Activated naive CD4-positive, alpha-beta T cell treated with anti-CD3 and anti-CD28 coated beads, Interleukin-2, amount 10 ng/mL, durations not matched to agents 7 days and 5 days (primary cell): Measurements from ENCODE around the gene FOXL3.
A peak's percentile ranks its signal among the peaks of the same experiment; 100 is the strongest.
"Not testable (repeated sequence)": the region's sequence is repeated elsewhere in the genome, so short reads cannot be mapped to it uniquely, and the experiment has no call there.

Experiments used
- CTCF ChIA-PET: fragments of 350-600 bp; sonication (Branson Sonifier 250); formaldehyde crosslinking; loops from one replicate; lab custom pipeline; 2021; ENCODE audit warnings: antibody characterized with exemption; lab: Charles Lee
- DNase-seq: peaks from one replicate; pipeline ENCODE4 v3.0.0-alpha.2; 2020
- H3K27ac Mint-ChIP-seq: one replicate; pipeline ENCODE4 v1.8.0; 2021; ENCODE audit warnings: mild to moderate bottlenecking, moderate library complexity, mixed read lengths
- H3K27me3 Mint-ChIP-seq: one replicate; pipeline ENCODE4 v1.8.0; 2021; ENCODE audit warnings: mild to moderate bottlenecking, mixed read lengths
- H3K36me3 Mint-ChIP-seq: one replicate; pipeline ENCODE4 v1.8.0; 2021; ENCODE audit warnings: mixed read lengths
- H3K4me1 Mint-ChIP-seq: one replicate; pipeline ENCODE4 v1.8.0; 2021; ENCODE audit warnings: mixed read lengths
- H3K4me3 Mint-ChIP-seq: one replicate; pipeline ENCODE4 v1.8.0; 2021; ENCODE audit warnings: mild to moderate bottlenecking, moderate library complexity, mixed read lengths
- H3K9me3 Mint-ChIP-seq: one replicate; pipeline ENCODE4 v1.8.0; 2021; ENCODE audit warnings: mixed read lengths

The FOXL3 gene

GRCh38 chr7:285731-286130 is 4.2 kb upstream of the FOXL3 start:
- no peak overlapping the region for H3K27ac Mint-ChIP-seq
- CTCF ChIA-PET: no interaction called here
- peaks cover 47% of the 10 kb centered on the region for H3K27me3 Mint-ChIP-seq
- no peaks in the 10 kb centered on the region for H3K9me3 Mint-ChIP-seq
- no peaks in the 10 kb centered on the region for H3K4me1 Mint-ChIP-seq
- no peaks in the 10 kb centered on the region for H3K36me3 Mint-ChIP-seq
- no peak overlapping the region for H3K4me3 Mint-ChIP-seq
- peak; percentile 13 for DNase-seq

GRCh38 chr7:286266-286665 is 3.7 kb upstream of the FOXL3 start:
- DNase-seq: no peak
- no peaks in the 10 kb centered on the region for H3K36me3 Mint-ChIP-seq
- H3K27ac Mint-ChIP-seq: no peak overlapping the region
- H3K4me1 Mint-ChIP-seq: no peaks in the 10 kb centered on the region
- H3K9me3 Mint-ChIP-seq: no peaks in the 10 kb centered on the region
- no peak overlapping the region for H3K4me3 Mint-ChIP-seq
- peaks cover 50% of the 10 kb centered on the region for H3K27me3 Mint-ChIP-seq
- CTCF ChIA-PET: no interaction called here

- CTCF ChIA-PET: no interaction called here
- H3K4me3 Mint-ChIP-seq: no peak overlapping the region
- H3K27ac Mint-ChIP-seq: no peak overlapping the region
- no peaks in the 10 kb centered on the region for H3K4me1 Mint-ChIP-seq
- peaks cover 66% of the 10 kb centered on the region for H3K27me3 Mint-ChIP-seq
- no peaks in the 10 kb centered on the region for H3K9me3 Mint-ChIP-seq
- peak; percentile 6 for DNase-seq
- H3K36me3 Mint-ChIP-seq: no peaks in the 10 kb centered on the region
Observed at GRCh38 chr7:288671-289101, 1.3 kb upstream of the FOXL3 start.

GRCh38 chr7:289209-289755 is 688 bp upstream of the FOXL3 start:
- H3K27me3 Mint-ChIP-seq: peaks cover 67% of the 10 kb centered on the region
- H3K9me3 Mint-ChIP-seq: no peaks in the 10 kb centered on the region
- CTCF ChIA-PET: no interaction called here
- no peaks in the 10 kb centered on the region for H3K4me1 Mint-ChIP-seq
- no peak for DNase-seq
- H3K27ac Mint-ChIP-seq: no peak overlapping the region
- H3K36me3 Mint-ChIP-seq: no peaks in the 10 kb centered on the region
- H3K4me3 Mint-ChIP-seq: no peak overlapping the region

- peaks cover 65% of the 10 kb centered on the region for H3K27me3 Mint-ChIP-seq
- H3K4me1 Mint-ChIP-seq: no peaks in the 10 kb centered on the region
- H3K4me3 Mint-ChIP-seq: no peak overlapping the region
- CTCF ChIA-PET: no interaction called here
- H3K27ac Mint-ChIP-seq: no peak overlapping the region
- H3K36me3 Mint-ChIP-seq: no peaks in the 10 kb centered on the region
- DNase-seq: no peak
- no peaks in the 10 kb centered on the region for H3K9me3 Mint-ChIP-seq
Observed at GRCh38 chr7:290554-291372, 793 bp downstream of the FOXL3 start.

- Mint-ChIP-seq H3K36me3 (no peaks in the 10 kb centered on the region), H3K4me1 (no peaks in the 10 kb centered on the region), H3K4me3 (no peak overlapping the region), H3K27me3 (peaks cover 59% of the 10 kb centered on the region), H3K27ac (no peak overlapping the region), H3K9me3 (no peaks in the 10 kb centered on the region)
- CTCF ChIA-PET: no interaction called here
- DNase-seq: no peak
Observed at GRCh38 chr7:291373-292092, 1.6 kb downstream of the FOXL3 start.

GRCh38 chr7:292226-292625 is 2.3 kb downstream of the FOXL3 start:
- peaks cover 59% of the 10 kb centered on the region for H3K27me3 Mint-ChIP-seq
- CTCF ChIA-PET: no interaction called here
- H3K36me3 Mint-ChIP-seq: no peaks in the 10 kb centered on the region
- no peak overlapping the region for H3K4me3 Mint-ChIP-seq
- H3K4me1 Mint-ChIP-seq: no peaks in the 10 kb centered on the region
- no peak overlapping the region for H3K27ac Mint-ChIP-seq
- DNase-seq: no peak
- no peaks in the 10 kb centered on the region for H3K9me3 Mint-ChIP-seq

GRCh38 chr7:292826-293225 is 2.9 kb downstream of the FOXL3 start:
- Mint-ChIP-seq H3K36me3 (no peaks in the 10 kb centered on the region), H3K4me3 (no peak overlapping the region), H3K27ac (no peak overlapping the region), H3K27me3 (peaks cover 56% of the 10 kb centered on the region), H3K9me3 (no peaks in the 10 kb centered on the region), H3K4me1 (no peaks in the 10 kb centered on the region)
- DNase-seq: no peak
- CTCF ChIA-PET: no interaction called here

- CTCF ChIA-PET: no interaction called here
- Mint-ChIP-seq H3K36me3 (no peaks in the 10 kb centered on the region), H3K4me1 (no peaks in the 10 kb centered on the region)
Observed at GRCh38 chr7:293681-294439, 3.9 kb downstream of the FOXL3 start.

GRCh38 chr7:294440-295154 is 4.6 kb downstream of the FOXL3 start:
- CTCF ChIA-PET: no interaction called here
- no peak overlapping the region for H3K4me3 Mint-ChIP-seq
- no peak for DNase-seq
- no peaks in the 10 kb centered on the region for H3K9me3 Mint-ChIP-seq
- H3K36me3 Mint-ChIP-seq: no peaks in the 10 kb centered on the region
- no peaks in the 10 kb centered on the region for H3K4me1 Mint-ChIP-seq
- no peak overlapping the region for H3K27ac Mint-ChIP-seq
- peaks cover 38% of the 10 kb centered on the region for H3K27me3 Mint-ChIP-seq

More at GRCh38 chr7:293681-294439, 3.9 kb downstream of the FOXL3 start:
- Mint-ChIP-seq H3K27me3 (peaks cover 45% of the 10 kb centered on the region), H3K9me3 (no peaks in the 10 kb centered on the region), H3K27ac (no peak overlapping the region), H3K4me3 (no peak overlapping the region)
- no peak for DNase-seq

GRCh38 chr7:295155-296154 is 5.5 kb downstream of the FOXL3 start:
- CTCF ChIA-PET: no interaction called here
- DNase-seq: no peak
- Mint-ChIP-seq H3K36me3 (no peaks in the 10 kb centered on the region), H3K4me3 (no peak overlapping the region), H3K4me1 (no peaks in the 10 kb centered on the region), H3K27ac (no peak overlapping the region), H3K9me3 (no peaks in the 10 kb centered on the region), H3K27me3 (peaks cover 29% of the 10 kb centered on the region)

GRCh38 chr7:296373-296945 is 6.5 kb downstream of the FOXL3 start:
- CTCF ChIA-PET: no interaction called here
- H3K36me3 Mint-ChIP-seq: no peaks in the 10 kb centered on the region
- peaks cover 22% of the 10 kb centered on the region for H3K27me3 Mint-ChIP-seq
- H3K4me3 Mint-ChIP-seq: no peak overlapping the region
- peaks cover 3% of the 10 kb centered on the region for H3K9me3 Mint-ChIP-seq
- H3K27ac Mint-ChIP-seq: no peak overlapping the region
- no peaks in the 10 kb centered on the region for H3K4me1 Mint-ChIP-seq
- no peak for DNase-seq

GRCh38 chr7:297141-297540 is 7.2 kb downstream of the FOXL3 start:
- H3K27ac Mint-ChIP-seq, H3K4me3 Mint-ChIP-seq, H3K36me3 Mint-ChIP-seq, DNase-seq, H3K9me3 Mint-ChIP-seq, CTCF ChIA-PET, H3K4me1 Mint-ChIP-seq: not testable (repeated sequence)
- H3K27me3 Mint-ChIP-seq: peaks cover 15% of the 10 kb centered on the region
